T-helper 17 cell (primary cell): ENCODE measurements around the gene RBM19. TPM values are rescaled to one million over a fixed set of nuclear protein-coding genes. Genes with fewer than 3 reads are reported as not detected.
"Not testable (repeated sequence)": the region's sequence is repeated elsewhere in the genome, so short reads cannot be mapped to it uniquely, and the experiment has no call there.

ENCODE experiments used
- ATAC-seq: fragments of 150-1000 bp; cut with Tn5 transposase; 2 replicates; pipeline ENCODE4 v1.10.0; 2021; ENCODE audit warnings: mild to moderate bottlenecking, moderate library complexity
- DNase-seq, 3 donors: peaks; one replicate each; pipeline versions ENCODE4 v3.0.0 to v3.0.0-alpha.2; 2020 to 2021
- H3K9me3 ChIP-seq: one replicate; pipeline ENCODE4 v1.7.0; 2013; ENCODE audit warnings: low read length, mild to moderate bottlenecking; ENCODE audit not compliant: control insufficient read depth, poor library complexity, severe bottlenecking
- H3K27ac Mint-ChIP-seq: one replicate; pipeline ENCODE4 v1.8.0; 2022; ENCODE audit warnings: mild to moderate bottlenecking, moderate library complexity, mixed read lengths
- H3K27me3 Mint-ChIP-seq: one replicate; pipeline ENCODE4 v1.8.0; 2022; ENCODE audit warnings: mixed read lengths
- H3K36me3 Mint-ChIP-seq: one replicate; pipeline ENCODE4 v1.8.0; 2022; ENCODE audit warnings: low read depth, mixed read lengths
- H3K4me1 Mint-ChIP-seq: one replicate; pipeline ENCODE4 v1.8.0; 2022; ENCODE audit warnings: mild to moderate bottlenecking, mixed read lengths
- H3K4me3 Mint-ChIP-seq: one replicate; pipeline ENCODE4 v1.8.0; 2022; ENCODE audit warnings: mild to moderate bottlenecking, moderate library complexity, mixed read lengths
- total RNA-seq, 4 donors: library from RNA in 2 of 4; stranded (reverse) in 2 of 4; gene quantifications; one replicate each; pipeline ENCODE4 v1.2.3 and lab custom pipeline; 2022 to 2026

The RBM19 gene
- total RNA-seq, 2 donors from 2014 or later = 52.9 to 63.0 TPM

DNA sequence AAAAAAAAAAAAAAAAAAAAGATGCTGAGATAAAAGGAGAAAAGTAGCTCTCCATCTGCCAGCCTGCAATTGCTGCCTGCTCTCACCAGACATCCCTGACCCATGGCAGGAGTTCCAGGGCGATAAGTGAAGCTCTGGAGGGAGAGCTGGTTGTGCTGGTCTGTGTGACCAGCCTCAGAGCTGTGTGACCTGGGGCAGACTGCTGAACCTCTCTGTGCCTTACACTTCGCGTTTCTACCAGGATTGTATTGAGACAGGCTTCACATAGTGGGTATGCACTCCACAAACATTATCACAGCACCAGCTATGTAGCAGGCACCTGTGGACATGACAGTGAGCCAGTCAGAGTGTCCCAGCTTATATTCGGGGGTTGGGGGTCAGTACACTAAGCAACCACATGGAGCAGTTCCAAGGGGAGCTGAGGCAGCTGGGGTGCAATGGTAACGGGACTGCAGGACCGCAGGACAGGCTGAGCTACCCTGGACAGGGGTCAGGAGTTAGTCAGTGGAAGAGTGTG, 57.5 kb downstream of the RBM19 start:
- ATAC-seq (no peak), DNase-seq (no peak)
- peaks cover 7% of the 10 kb centered on the region for H3K4me1 Mint-ChIP-seq
- H3K36me3 Mint-ChIP-seq = peaks cover 12% of the 10 kb centered on the region
- no peaks in the 10 kb centered on the region for H3K9me3 ChIP-seq
- H3K4me3 Mint-ChIP-seq = no peak overlapping the region
- no peak overlapping the region for H3K27ac Mint-ChIP-seq
- no peaks in the 10 kb centered on the region for H3K27me3 Mint-ChIP-seq

GRCh38 chr12:113907446-113908180, 58.5 kb downstream of the RBM19 start:
- Mint-ChIP-seq H3K27ac (no peak overlapping the region), H3K36me3 (peaks cover 15% of the 10 kb centered on the region), H3K4me1 (peaks cover 7% of the 10 kb centered on the region), H3K4me3 (no peak overlapping the region), H3K27me3 (no peaks in the 10 kb centered on the region)
- DNase-seq = no peak
- H3K9me3 ChIP-seq = no peaks in the 10 kb centered on the region
- ATAC-seq = no peak

DNA sequence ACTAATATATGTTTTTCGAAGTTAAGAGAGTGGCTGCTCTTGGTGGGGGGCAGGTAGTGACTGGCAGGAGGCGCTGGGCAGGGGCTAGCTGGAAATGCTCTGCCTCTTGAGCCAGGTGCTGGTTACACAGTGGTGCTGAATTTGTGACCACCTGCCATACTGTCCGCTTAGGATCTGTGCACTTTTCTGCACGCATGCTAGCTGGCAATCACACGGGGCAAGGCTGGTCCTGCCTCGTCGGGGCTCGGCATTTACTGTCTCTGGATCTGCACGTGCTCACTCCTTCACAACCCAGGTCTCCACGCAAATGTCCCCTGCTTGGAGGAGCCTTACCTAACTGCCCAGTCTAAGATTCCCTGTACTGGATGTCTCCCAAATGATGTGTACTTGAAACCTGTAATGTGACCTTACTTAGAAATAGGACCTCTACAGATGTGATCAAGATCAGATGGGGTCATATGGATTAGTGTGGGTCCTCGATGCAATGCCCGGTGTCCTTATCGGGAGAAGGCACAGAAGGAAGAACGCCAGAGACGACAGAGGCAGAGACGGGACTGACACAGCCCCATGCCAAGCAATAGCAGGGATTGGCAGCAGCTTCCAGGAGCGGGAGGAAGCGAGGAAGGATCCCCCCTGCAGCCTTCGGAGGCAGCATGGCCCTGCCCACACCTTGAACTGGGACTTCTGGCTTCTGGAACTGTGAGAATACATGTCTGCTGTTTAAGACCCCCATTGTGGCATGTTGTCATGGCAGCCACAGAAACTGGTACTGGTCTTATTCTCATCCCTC, 59.5 kb downstream of the RBM19 start:
- Mint-ChIP-seq H3K27me3 (no peaks in the 10 kb centered on the region), H3K27ac (no peak overlapping the region), H3K36me3 (peaks cover 15% of the 10 kb centered on the region)

GRCh38 chr12:113905829-113906228, 60.3 kb downstream of the RBM19 start:
- H3K4me3 Mint-ChIP-seq = no peak overlapping the region
- H3K27ac Mint-ChIP-seq = no peak overlapping the region
- H3K36me3 Mint-ChIP-seq = peaks cover 15% of the 10 kb centered on the region
- H3K27me3 Mint-ChIP-seq = no peaks in the 10 kb centered on the region
- peaks cover 7% of the 10 kb centered on the region for H3K4me1 Mint-ChIP-seq
- ATAC-seq = no peak
- DNase-seq = no peak
- no peaks in the 10 kb centered on the region for H3K9me3 ChIP-seq

More for the DNA sequence above, 59.5 kb downstream of the RBM19 start:
- Mint-ChIP-seq H3K4me3 (no peak overlapping the region), H3K4me1 (peaks cover 7% of the 10 kb centered on the region)
- DNase-seq = no peak
- no peaks in the 10 kb centered on the region for H3K9me3 ChIP-seq
- ATAC-seq = no peak

DNA sequence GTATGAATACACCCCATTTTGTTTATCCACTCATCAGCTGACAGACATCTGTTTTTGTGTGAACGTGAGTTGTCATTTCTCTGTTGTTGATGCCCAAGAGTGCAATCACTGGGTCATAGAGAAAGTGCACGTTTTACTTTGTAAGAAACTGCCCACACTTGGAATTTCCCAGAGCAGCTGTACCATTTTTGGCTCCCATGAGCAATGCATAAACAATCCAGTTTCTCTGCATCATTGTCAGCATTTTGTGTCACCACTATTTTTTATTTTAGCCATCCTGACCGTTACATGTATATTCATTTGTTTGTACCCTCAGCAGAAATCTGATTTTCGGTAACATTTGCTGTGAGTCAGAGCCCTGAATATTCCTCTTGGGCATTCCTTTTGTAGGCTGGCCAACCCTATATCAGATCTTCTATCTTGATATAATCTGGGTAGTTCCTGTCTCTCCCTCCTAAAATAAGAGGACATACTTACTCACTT, 62.7 kb downstream of the RBM19 start:
- H3K4me3 Mint-ChIP-seq = no peak overlapping the region
- ATAC-seq = no peak
- peaks cover 11% of the 10 kb centered on the region for H3K36me3 Mint-ChIP-seq

DNA sequence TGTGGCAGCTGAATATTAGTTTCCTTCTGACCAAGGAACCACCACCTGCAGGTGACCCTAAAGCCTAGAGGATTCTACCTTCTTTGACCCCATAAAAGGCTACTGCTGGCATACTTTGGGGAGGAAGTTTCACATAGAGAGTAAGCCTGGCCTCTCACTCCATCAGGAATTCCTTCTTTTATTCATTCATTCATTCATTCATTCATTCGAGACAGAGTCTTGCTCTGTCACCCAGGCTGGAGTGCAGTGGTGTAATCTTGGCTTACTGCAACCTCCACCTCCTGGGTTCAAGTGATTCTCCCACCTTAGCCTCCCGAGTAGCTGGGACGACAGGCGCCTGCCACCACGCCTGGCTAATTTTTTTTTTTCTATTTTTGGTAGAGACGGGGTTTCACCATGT, 64.8 kb downstream of the RBM19 start:
- H3K27me3 Mint-ChIP-seq, H3K36me3 Mint-ChIP-seq, H3K4me1 Mint-ChIP-seq, DNase-seq, ATAC-seq, H3K9me3 ChIP-seq, H3K4me3 Mint-ChIP-seq: not testable (repeated sequence)
- peak overlapping the region; percentile 67 for H3K27ac Mint-ChIP-seq

More for the DNA sequence above, 62.7 kb downstream of the RBM19 start:
- Mint-ChIP-seq H3K27ac (no peak overlapping the region), H3K27me3 (no peaks in the 10 kb centered on the region), H3K4me1 (peaks cover 7% of the 10 kb centered on the region)
- no peaks in the 10 kb centered on the region for H3K9me3 ChIP-seq
- DNase-seq = no peak

DNA sequence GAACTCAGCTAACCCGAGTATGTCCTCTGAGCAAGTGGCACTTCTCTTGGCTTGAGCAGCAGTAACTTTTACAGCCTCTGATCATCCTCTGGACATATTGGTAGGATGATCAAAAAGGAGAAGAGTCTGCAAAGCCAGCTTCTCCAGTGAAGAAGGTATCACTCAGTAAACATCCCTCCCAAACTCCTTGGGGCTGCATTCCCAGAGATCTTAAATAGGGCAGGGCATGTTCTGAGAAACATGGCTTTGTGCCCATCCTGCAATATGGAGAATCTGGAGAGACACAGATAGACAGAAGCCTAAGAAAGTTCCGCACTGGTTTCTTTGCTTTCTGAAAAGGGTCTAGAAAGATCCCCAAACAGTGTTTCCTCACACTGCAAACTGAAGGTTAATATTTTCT, 65.4 kb downstream of the RBM19 start:
- DNase-seq (no peak), ATAC-seq (no peak)
- H3K36me3 Mint-ChIP-seq = peaks cover 5% of the 10 kb centered on the region
- H3K27ac Mint-ChIP-seq = no peak overlapping the region
- no peaks in the 10 kb centered on the region for H3K9me3 ChIP-seq
- no peak overlapping the region for H3K4me3 Mint-ChIP-seq
- H3K27me3 Mint-ChIP-seq = no peaks in the 10 kb centered on the region
- no peaks in the 10 kb centered on the region for H3K4me1 Mint-ChIP-seq

GRCh38 chr12:113899561-113900471, 66.3 kb downstream of the RBM19 start:
- no peaks in the 10 kb centered on the region for H3K27me3 Mint-ChIP-seq
- ATAC-seq = no peak

GRCh38 chr12:113899042-113899560, 67.0 kb downstream of the RBM19 start:
- Mint-ChIP-seq H3K36me3 (peaks cover 7% of the 10 kb centered on the region), H3K27ac (no peak overlapping the region)

More at GRCh38 chr12:113899561-113900471, 66.3 kb downstream of the RBM19 start:
- Mint-ChIP-seq H3K27ac (no peak overlapping the region), H3K36me3 (peaks cover 7% of the 10 kb centered on the region), H3K4me3 (no peak overlapping the region), H3K4me1 (no peaks in the 10 kb centered on the region)
- no peak for DNase-seq
- no peaks in the 10 kb centered on the region for H3K9me3 ChIP-seq

GRCh38 chr12:113898466-113898865, 67.7 kb downstream of the RBM19 start:
- ATAC-seq (no peak), DNase-seq (no peak)
- H3K4me1 Mint-ChIP-seq = peaks cover under 1% of the 10 kb centered on the region
- no peaks in the 10 kb centered on the region for H3K9me3 ChIP-seq
- no peak overlapping the region for H3K27ac Mint-ChIP-seq
- H3K36me3 Mint-ChIP-seq = peaks cover 7% of the 10 kb centered on the region
- no peak overlapping the region for H3K4me3 Mint-ChIP-seq
- no peaks in the 10 kb centered on the region for H3K27me3 Mint-ChIP-seq

More at GRCh38 chr12:113899042-113899560, 67.0 kb downstream of the RBM19 start:
- H3K4me1 Mint-ChIP-seq = no peaks in the 10 kb centered on the region
- H3K27me3 Mint-ChIP-seq = no peaks in the 10 kb centered on the region
- ATAC-seq = no peak
- H3K4me3 Mint-ChIP-seq = no peak overlapping the region
- no peak for DNase-seq
- no peaks in the 10 kb centered on the region for H3K9me3 ChIP-seq

DNA sequence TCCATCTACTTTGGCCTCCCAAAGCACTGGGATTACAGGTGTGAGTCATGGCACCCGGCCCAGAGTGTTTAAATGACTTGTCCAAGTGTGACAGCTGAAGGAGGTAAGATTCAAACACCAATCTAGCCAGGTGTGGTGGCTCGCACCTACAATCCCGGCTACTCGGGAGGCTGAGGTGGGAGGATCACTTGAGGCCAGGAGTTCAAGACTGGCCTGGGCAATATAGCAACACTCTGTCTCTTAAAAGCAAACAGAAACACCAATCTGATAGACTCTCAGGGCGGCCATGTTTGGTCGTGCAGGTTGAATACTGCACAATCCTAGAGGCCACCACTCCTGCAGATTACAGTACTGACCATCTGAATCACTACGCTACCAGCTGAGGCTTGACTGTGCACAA, 68.7 kb downstream of the RBM19 start:
- DNase-seq = no peak
- Mint-ChIP-seq H3K36me3 (peaks cover 4% of the 10 kb centered on the region), H3K27me3 (no peaks in the 10 kb centered on the region), H3K27ac (no peak overlapping the region), H3K4me1 (peaks cover 3% of the 10 kb centered on the region), H3K4me3 (no peak overlapping the region)
- no peaks in the 10 kb centered on the region for H3K9me3 ChIP-seq
- ATAC-seq = no peak

DNA sequence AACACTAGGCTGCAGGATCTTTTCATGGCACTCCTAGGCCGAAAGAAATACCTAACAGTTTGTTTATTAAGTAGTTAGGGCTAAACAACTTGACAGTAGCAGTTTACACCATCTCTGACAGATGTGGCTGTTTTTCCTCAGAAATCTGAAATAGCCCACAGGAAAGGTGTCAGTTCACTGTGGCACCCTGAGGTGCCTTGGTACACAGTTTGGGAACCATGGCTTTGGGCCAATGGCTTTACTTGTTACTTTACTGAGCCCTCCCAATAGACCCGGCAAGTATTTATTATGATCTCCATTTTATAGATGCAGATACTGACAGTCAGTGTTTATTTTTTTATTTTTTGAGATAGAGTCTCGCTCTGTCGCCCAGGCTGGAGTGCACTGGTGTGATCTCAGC, 69.3 kb downstream of the RBM19 start:
- DNase-seq (no peak), ATAC-seq (no peak)
- Mint-ChIP-seq H3K27ac (no peak overlapping the region), H3K4me1 (peaks cover 4% of the 10 kb centered on the region), H3K4me3 (no peak overlapping the region), H3K27me3 (no peaks in the 10 kb centered on the region), H3K36me3 (peaks cover 7% of the 10 kb centered on the region)
- no peaks in the 10 kb centered on the region for H3K9me3 ChIP-seq
